Omental fat pad (tissue), 4 donors: ENCODE measurements around the gene COPG2. TPM values are rescaled to one million over a fixed set of nuclear protein-coding genes. Genes with fewer than 3 reads are reported as not detected.

Experiments used
- ATAC-seq: fragments of 150-250 bp; one replicate; pipeline ENCODE4 v1.9.1; 2016; ENCODE audit warnings: mild to moderate bottlenecking, moderate library complexity; ENCODE audit not compliant: low FRiP score
- DNase-seq: peaks from one replicate; pipeline ENCODE4 v3.0.0-alpha.2; 2019; ENCODE audit warnings: low spot score
- total RNA-seq, 4 donors: library from RNA; depleted of rRNA; stranded (reverse); fragments of >200 nt; gene quantifications; one replicate each; pipeline ENCODE4 v1.1.0, GENCODE V29; 2016
- TF ChIP-seq, protein P1 (sequence below), 3 donors: fragments of 450-650 bp; IDR thresholded peaks; one replicate each; pipeline ENCODE4 v1.5.1; 2016 to 2017; ENCODE audit warnings: antibody characterized with exemption in 3 of 3, mild to moderate bottlenecking in 3 of 3, moderate library complexity in 2 of 3

COPG2 gene
- total RNA-seq, 4 donors from 2014 or later, result 12.6 to 29.8 (median 16.8) TPM

DNA sequence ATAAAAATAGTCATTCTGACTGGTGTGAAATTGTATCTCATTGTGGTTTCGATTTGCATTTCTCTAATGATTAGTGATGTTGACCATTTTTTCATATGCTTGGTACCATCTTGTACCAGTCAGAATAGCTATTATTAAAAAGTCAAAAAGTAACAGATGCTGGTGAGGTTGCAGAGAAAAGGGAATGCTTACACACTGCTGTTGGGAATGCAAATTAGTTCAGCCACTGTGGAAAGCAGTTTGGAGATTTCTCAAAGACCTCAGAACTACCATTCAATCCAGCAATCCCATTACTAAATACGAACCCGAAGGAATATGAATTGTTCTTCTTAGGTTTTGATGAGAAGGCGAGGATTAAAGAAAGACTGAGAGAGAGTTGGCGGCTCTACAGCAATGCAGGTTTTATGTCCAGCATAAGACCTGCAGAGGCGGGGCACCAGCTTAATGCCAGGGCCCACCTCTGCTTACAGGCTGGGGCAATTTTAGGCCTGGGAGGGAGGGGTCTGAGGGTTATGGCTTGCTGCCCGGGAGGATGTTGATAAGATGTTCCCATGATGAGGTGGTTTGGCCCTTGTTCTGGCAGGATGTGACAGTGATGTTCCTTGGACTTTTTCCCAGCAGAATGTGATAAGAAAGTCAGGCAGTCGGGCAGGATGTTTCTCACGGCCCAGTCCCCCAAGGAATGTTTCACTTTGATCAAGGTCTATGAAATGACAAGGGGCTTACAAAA, 102.2 kb downstream of the COPG2 start:
- ATAC-seq (no peak), DNase-seq (no peak)
- TF ChIP-seq, protein P1, sequence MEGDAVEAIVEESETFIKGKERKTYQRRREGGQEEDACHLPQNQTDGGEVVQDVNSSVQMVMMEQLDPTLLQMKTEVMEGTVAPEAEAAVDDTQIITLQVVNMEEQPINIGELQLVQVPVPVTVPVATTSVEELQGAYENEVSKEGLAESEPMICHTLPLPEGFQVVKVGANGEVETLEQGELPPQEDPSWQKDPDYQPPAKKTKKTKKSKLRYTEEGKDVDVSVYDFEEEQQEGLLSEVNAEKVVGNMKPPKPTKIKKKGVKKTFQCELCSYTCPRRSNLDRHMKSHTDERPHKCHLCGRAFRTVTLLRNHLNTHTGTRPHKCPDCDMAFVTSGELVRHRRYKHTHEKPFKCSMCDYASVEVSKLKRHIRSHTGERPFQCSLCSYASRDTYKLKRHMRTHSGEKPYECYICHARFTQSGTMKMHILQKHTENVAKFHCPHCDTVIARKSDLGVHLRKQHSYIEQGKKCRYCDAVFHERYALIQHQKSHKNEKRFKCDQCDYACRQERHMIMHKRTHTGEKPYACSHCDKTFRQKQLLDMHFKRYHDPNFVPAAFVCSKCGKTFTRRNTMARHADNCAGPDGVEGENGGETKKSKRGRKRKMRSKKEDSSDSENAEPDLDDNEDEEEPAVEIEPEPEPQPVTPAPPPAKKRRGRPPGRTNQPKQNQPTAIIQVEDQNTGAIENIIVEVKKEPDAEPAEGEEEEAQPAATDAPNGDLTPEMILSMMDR (IDR thresholded peaks at IDR 0.05), result no peak

- DNase-seq (no peak), ATAC-seq (no peak)
- TF ChIP-seq, protein P1 (IDR thresholded peaks at IDR 0.05), result no peak
Observed at GRCh38 chr7:130560972-130561371, 107.6 kb downstream of the COPG2 start.

GRCh38 chr7:130559184-130559583, 109.4 kb downstream of the COPG2 start:
- DNase-seq, result no peak
- ATAC-seq, result no peak
- TF ChIP-seq, protein P1 (IDR thresholded peaks at IDR 0.05), result no peak

DNA sequence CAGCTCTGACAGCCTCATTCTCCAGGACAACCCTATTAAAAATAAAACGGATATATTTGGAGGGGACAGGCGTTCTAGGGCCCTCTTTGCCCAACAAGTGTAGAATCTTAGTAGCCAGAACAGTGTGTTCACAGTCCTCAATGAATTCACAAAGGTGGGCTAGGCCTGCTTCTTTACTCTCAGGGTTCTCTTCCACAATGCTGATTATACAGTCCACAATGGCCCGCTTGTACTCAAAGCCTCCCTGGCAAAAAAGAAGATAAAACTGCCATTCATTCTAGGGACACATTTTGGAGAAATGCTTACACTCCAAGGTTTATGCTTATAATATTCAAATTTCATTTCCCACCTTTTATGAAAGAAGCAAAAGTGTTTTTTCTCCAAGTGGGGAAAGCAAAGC, 114.1 kb downstream of the COPG2 start:
- DNase-seq (no peak), ATAC-seq (no peak)
- TF ChIP-seq, protein P1 (IDR thresholded peaks at IDR 0.05), result no peak

DNA sequence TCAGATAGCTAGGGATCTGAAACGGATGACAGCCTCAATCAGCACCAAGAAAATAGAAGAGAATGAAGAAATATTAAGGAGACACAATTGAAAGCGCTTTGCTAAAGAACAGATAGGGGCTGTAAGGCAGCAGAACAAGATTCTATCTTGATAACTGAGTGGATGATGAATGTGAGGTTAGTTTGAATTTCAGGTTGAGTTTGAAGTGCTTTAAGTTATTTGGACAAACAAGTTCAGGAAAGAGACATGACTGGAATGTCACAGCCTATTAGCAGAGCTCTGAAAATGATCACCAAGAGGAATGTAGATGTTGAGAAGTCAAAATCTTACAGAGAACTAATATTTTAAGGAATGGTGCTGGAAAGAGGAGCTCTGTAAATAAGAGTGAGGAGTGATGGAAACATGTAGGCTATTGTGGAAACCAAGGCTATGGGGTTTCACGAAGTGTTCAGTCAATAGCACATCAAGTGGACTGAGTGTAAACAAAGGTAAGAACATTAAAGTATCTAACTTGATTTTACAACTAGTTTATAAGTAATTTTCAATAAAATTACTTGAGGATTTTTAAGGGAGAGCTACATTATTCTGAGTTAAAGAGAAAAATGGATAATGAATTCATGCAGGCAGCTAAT, 115.0 kb downstream of the COPG2 start:
- TF ChIP-seq, protein P1 (IDR thresholded peaks at IDR 0.05), result no peak
- DNase-seq (no peak), ATAC-seq (no peak)

- DNase-seq, result no peak
- TF ChIP-seq, protein P1 (IDR thresholded peaks at IDR 0.05), result no peak
- no peak for ATAC-seq
Observed at GRCh38 chr7:130544356-130544755, 124.2 kb downstream of the COPG2 start.
